NCI-H2107 treated with DMSO at 0.1 percent for 48 hours (cell line): ENCODE data around the gene ANO7.

Source experiments
- DNase-seq: peaks from one replicate; lab custom pipeline; 2025; ENCODE audit not compliant: unreplicated experiment; lab: John Stamatoyannopoulos, UW

ANO7 gene

GRCh38 chr2:241269707-241270520, 81.4 kb downstream of the ANO7 start:
- DNase-seq, result no peak

DNA sequence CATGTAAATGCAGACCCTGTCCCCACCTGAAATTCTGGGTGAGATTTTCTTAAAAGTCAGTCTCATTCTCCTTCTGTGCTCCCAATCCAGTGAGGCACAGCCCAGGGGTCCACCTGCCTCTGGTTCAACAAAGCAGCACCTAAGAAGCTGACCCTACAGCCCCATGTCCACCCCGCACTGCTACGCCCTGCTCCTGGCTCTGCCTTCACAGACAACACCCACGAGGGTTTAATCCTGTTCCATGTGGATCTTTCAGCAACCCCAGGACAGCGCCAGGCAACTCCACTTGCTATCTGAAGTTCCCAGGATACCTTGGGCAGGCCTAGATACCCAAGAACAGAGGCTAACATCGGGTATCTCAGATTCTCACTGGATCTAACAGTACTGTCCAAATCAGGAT, 82.1 kb downstream of the ANO7 start:
- DNase-seq, result no peak

GRCh38 chr2:241271706-241272302, 83.3 kb downstream of the ANO7 start:
- DNase-seq, result no peak

- no peak for DNase-seq
These were observed 84.1 kb downstream of the ANO7 start for GRCh38 chr2:241272303-241273209.

DNA sequence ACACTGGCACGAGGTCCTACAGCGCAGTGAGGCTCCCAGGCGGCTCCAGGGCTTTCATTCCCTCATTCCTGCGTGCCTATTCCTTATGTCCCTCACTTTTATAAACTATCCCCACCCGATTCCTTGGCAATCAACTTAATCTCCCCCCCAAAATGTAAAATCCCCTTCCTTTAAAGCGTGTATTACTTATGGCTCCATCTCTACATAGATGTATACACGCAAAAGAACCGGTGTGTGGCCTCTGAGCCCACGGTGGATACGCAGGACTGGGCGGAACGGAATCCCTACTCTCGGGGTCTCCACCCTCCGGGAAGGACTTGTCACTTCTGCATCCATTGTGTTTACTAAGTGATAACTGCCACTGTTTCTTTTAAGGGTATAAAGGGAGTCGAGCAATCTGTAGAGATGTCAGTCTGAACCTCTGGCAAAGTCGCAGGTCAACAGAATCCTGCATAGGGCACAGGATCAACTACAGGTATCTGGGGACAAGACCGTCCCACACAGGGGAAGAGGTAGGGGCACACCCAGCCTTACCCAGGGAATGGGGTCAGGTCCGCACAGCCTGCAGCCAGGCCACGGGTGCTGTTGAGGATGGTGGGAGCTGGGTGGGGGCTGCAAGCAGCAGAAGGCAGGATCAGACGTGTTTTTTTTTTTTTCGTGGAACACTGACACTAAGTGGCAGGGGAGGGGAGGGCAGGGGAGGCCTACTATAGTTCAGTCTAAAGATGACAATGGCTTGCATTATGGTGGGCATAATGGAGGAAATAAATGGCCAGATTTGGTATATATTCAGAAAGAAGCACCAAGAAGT, 84.9 kb downstream of the ANO7 start:
- DNase-seq, result no peak

DNA sequence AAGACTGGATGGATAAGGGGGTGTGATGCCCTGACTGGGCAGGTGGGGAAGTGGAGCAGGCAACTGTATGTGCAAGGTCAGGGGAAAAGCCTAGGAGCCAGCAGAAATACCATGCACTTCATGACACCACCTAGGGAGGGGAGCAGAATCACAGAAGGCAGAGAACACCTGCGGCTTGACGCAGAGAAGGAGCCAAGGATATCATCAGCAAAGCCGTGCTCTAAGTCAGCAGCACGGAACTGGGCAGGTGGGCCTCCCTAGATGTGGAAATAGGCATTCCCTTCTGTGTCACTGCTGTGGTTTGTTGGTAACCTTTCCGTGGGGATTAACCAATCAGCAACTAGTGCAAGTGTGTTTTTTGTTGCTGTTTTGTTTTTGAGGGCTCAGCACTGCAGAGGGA, 85.7 kb downstream of the ANO7 start:
- DNase-seq, result no peak
